ENCODE measurements around the gene RELL1.

RELL1 gene

GRCh38 chr4:37651781-37652377 lies 34.3 kb downstream of the RELL1 start:
- no peak overlapping the region for H3K4me3 ChIP-seq (ENCODE audit: low read depth, low read length)
- H3K9me3 ChIP-seq (ENCODE audit: control insufficient read depth, insufficient read depth, low read depth, low read length): no peaks in the 10 kb centered on the region
- no peak overlapping the region for H3K27ac ChIP-seq (ENCODE audit: extremely low read depth, low read depth, low read length)
- no peak for TF ChIP-seq PRDM4 (tag by site-specific recombination; IDR thresholded peaks at IDR 0.05)
- TF ChIP-seq ZNF549 (tag by site-specific recombination; IDR thresholded peaks at IDR 0.05): no peak
- no peak for TF ChIP-seq ZNF561 (tag by site-specific recombination; IDR thresholded peaks at IDR 0.05; ENCODE audit: borderline replicate concordance)
- TF ChIP-seq ZNF157 (tag by site-specific recombination; IDR thresholded peaks at IDR 0.05): no peak
- no peak for TF ChIP-seq ZNF112 (tag by site-specific recombination; IDR thresholded peaks at IDR 0.05)
- TF ChIP-seq ZNF175 (tag by site-specific recombination; IDR thresholded peaks at IDR 0.05): no peak
- TF ChIP-seq BCL11B (tag by site-specific recombination; IDR thresholded peaks at IDR 0.05; ENCODE audit: low read depth): no peak
- no peak for TF ChIP-seq ZBTB21 (tag by site-specific recombination; IDR thresholded peaks at IDR 0.05)
- TF ChIP-seq KLF17 (tag by site-specific recombination; IDR thresholded peaks at IDR 0.05): no peak
- TF ChIP-seq ZNF518A (tag by site-specific recombination; conservative IDR thresholded peaks at IDR 0.05; ENCODE audit: low read depth): no peak
- POLR2A ChIA-PET: no interaction called here
- peaks cover 0 to 10% of the 10 kb centered on the region in 2 experiments; a peak in 1 of 3 replicates for H3K36me3 ChIP-seq (ENCODE audit: control insufficient read depth in 2 of 2, insufficient read depth in 1 of 2, low read length in 2 of 2)
- CTCF ChIA-PET: interaction anchor here (0.8 kb wide), 1 partner anchor 49 kb away, joined by 3 read pairs; no protein-coding TSS in a partner anchor
- no peaks in the 10 kb centered on the region for H3K4me1 ChIP-seq (ENCODE audit: control insufficient read depth, insufficient read depth, low read length)

GRCh38 chr4:37650481-37650880 lies 35.7 kb downstream of the RELL1 start:
- POLR2A ChIA-PET: no interaction called here
- CTCF ChIA-PET: no interaction called here
- no peak for TF ChIP-seq ZNF707 (tag by site-specific recombination; IDR thresholded peaks at IDR 0.05)
- no peak for TF ChIP-seq ZBTB49 (tag by site-specific recombination; IDR thresholded peaks at IDR 0.05; ENCODE audit: low read depth)
- TF ChIP-seq KLF16 (tag by site-specific recombination; IDR thresholded peaks at IDR 0.05): no peak
- TF ChIP-seq ZBTB7A (tag by site-specific recombination; IDR thresholded peaks at IDR 0.05; ENCODE audit: low read depth): no peak
- TF ChIP-seq ZXDB (tag by site-specific recombination; IDR thresholded peaks at IDR 0.05): no peak
- TF ChIP-seq GLI4 (tag by site-specific recombination; IDR thresholded peaks at IDR 0.05): no peak
- no peak for TF ChIP-seq ZNF558 (tag by site-specific recombination; IDR thresholded peaks at IDR 0.05)
- TF ChIP-seq ZIC2 (tag by site-specific recombination; IDR thresholded peaks at IDR 0.05): no peak

More at GRCh38 chr4:37650481-37650880, 35.7 kb downstream of the RELL1 start:
- H3K36me3 ChIP-seq (ENCODE audit: control insufficient read depth in 2 of 2, insufficient read depth in 1 of 2, low read length in 2 of 2): peaks cover 0 to 21% of the 10 kb centered on the region in 2 experiments; a peak in 1 of 3 replicates
- no peaks in the 10 kb centered on the region for H3K4me1 ChIP-seq (ENCODE audit: control insufficient read depth, insufficient read depth, low read length)
- H3K9me3 ChIP-seq (ENCODE audit: control insufficient read depth, insufficient read depth, low read depth, low read length): no peaks in the 10 kb centered on the region
- no peak overlapping the region for H3K27ac ChIP-seq (ENCODE audit: extremely low read depth, low read depth, low read length)
- H3K4me3 ChIP-seq (ENCODE audit: low read depth, low read length): no peak overlapping the region
